Measurements from ENCODE around the gene TMEM141.

DNA sequence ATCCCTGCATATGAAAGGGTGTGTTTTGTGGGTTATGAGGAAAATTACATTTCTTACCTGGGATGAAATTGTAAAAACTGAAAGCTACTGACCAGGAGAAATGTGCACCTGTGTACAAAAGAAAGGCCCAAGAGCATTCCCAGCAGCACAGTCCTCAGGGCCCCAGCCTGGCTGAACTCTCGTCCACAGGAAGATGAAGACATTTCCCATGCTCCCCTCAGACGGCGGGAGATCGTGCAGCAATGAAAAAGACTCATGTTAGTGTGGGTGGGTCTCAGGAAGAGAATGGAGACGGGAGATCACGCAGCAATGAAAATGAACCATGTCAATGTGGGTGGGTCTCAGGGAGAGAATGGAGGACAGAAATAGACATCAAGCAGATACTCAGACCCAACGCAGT lies 14.2 kb upstream of the TMEM141 start:
- TF ChIP-seq EZH2 (IDR thresholded peaks at IDR 0.05; ENCODE audit: borderline replicate concordance, low read depth, low read length, severe bottlenecking) (no peak), POLR2A (IDR thresholded peaks at IDR 0.05; ENCODE audit: low read depth, low read length) (no peak), FOS (IDR thresholded peaks at IDR 0.05; ENCODE audit: borderline replicate concordance, insufficient read depth, low read length) (no peak), POLR2AphosphoS5 (IDR thresholded peaks at IDR 0.05; ENCODE audit: insufficient read depth, low read depth, low read length) (no peak)
- TF ChIP-seq, protein P1, sequence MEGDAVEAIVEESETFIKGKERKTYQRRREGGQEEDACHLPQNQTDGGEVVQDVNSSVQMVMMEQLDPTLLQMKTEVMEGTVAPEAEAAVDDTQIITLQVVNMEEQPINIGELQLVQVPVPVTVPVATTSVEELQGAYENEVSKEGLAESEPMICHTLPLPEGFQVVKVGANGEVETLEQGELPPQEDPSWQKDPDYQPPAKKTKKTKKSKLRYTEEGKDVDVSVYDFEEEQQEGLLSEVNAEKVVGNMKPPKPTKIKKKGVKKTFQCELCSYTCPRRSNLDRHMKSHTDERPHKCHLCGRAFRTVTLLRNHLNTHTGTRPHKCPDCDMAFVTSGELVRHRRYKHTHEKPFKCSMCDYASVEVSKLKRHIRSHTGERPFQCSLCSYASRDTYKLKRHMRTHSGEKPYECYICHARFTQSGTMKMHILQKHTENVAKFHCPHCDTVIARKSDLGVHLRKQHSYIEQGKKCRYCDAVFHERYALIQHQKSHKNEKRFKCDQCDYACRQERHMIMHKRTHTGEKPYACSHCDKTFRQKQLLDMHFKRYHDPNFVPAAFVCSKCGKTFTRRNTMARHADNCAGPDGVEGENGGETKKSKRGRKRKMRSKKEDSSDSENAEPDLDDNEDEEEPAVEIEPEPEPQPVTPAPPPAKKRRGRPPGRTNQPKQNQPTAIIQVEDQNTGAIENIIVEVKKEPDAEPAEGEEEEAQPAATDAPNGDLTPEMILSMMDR (IDR thresholded peaks at IDR 0.05; ENCODE audit: extremely low read depth in 1 of 2, insufficient read depth in 1 of 2, low read depth in 1 of 2, low read length in 2 of 2) = no peak
- TF ChIP-seq, protein P2, sequence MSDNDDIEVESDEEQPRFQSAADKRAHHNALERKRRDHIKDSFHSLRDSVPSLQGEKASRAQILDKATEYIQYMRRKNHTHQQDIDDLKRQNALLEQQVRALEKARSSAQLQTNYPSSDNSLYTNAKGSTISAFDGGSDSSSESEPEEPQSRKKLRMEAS (IDR thresholded peaks at IDR 0.05; ENCODE audit: insufficient read depth, insufficient read length) = no peak

Data from endothelial cell of umbilical vein (primary cell).